Kidney capillary endothelial cell (primary cell): ENCODE measurements around the gene FKBP10.
"Not testable (repeated sequence)": the region's sequence is repeated elsewhere in the genome, so short reads cannot be mapped to it uniquely, and the experiment has no call there.

Source experiments
- DNase-seq: peaks from one replicate; pipeline ENCODE4 v3.0.0-alpha.2; 2018; ENCODE audit warnings: low spot score

Gene FKBP10

GRCh38 chr17:41810659-41811548 is 1.9 kb upstream of the FKBP10 start:
- no peak for DNase-seq

- DNase-seq, result peak; percentile 63
Observed at GRCh38 chr17:41811549-41812380, 1.0 kb upstream of the FKBP10 start, which contains the start of gene P3H4. P3H4 (minus strand) TSS chr17:41811949; CDS start chr17:41811915, 34 bp downstream.

- no peak for DNase-seq
Observed at GRCh38 chr17:41813152-41813680, 412 bp downstream of the FKBP10 start.

- no peak for DNase-seq
Observed at GRCh38 chr17:41813699-41814124, 908 bp downstream of the FKBP10 start.

GRCh38 chr17:41814195-41814594 is 1.4 kb downstream of the FKBP10 start:
- no peak for DNase-seq

GRCh38 chr17:41816637-41817320 is 4.0 kb downstream of the FKBP10 start:
- no peak for DNase-seq

GRCh38 chr17:41818024-41818423 is 5.2 kb downstream of the FKBP10 start:
- no peak for DNase-seq

- DNase-seq, result no peak
Observed at GRCh38 chr17:41821776-41822175, 9.0 kb downstream of the FKBP10 start.

- DNase-seq, result no peak
Observed at GRCh38 chr17:41822216-41823140, 9.7 kb downstream of the FKBP10 start.

- no peak for DNase-seq
Observed at GRCh38 chr17:41823141-41823524, 10.3 kb downstream of the FKBP10 start.

GRCh38 chr17:41823580-41823979 is 10.8 kb downstream of the FKBP10 start:
- no peak for DNase-seq

GRCh38 chr17:41824086-41824485 is 11.3 kb downstream of the FKBP10 start:
- no peak for DNase-seq

GRCh38 chr17:41825175-41825845 is 12.5 kb downstream of the FKBP10 start:
- DNase-seq, result no peak

- not testable (repeated sequence) for DNase-seq
Observed at GRCh38 chr17:41829961-41830360, 17.2 kb downstream of the FKBP10 start.

GRCh38 chr17:41835214-41835799 is 22.5 kb downstream of the FKBP10 start:
- no peak for DNase-seq

GRCh38 chr17:41835800-41836549 is 23.2 kb downstream of the FKBP10 start, which contains the start of gene NT5C3B:
NT5C3B (minus strand) TSS chr17:41836232; CDS start chr17:41836193, 39 bp downstream.
- peak; percentile 35 for DNase-seq

- DNase-seq, result no peak
Observed at GRCh38 chr17:41836550-41837196, 23.9 kb downstream of the FKBP10 start.

- DNase-seq, result no peak
Observed at GRCh38 chr17:41837761-41838538, 25.1 kb downstream of the FKBP10 start, which contains the start of gene KLHL10. KLHL10 (plus strand) TSS chr17:41837825; CDS start chr17:41837933, 108 bp downstream.
